Aorta (tissue), 5 donors: ENCODE data around the gene CTXN1. TPM values are rescaled to one million over a fixed set of nuclear protein-coding genes. Genes with fewer than 3 reads are reported as not detected.

Experiments
- ATAC-seq: fragments of 200-7000 bp; cut with Tn5 transposase; one replicate; pipeline ENCODE4 v1.9.1; 2022; ENCODE audit warnings: moderate library complexity; ENCODE audit not compliant: low FRiP score
- DNase-seq, 2 donors: peaks; one replicate each; pipeline ENCODE4 v3.0.0-alpha.2; 2020
- H3K27ac ChIP-seq, 2 donors: one replicate each; pipeline ENCODE4 v1.5.1; 2013; ENCODE audit warnings: low read length in 2 of 2, mild to moderate bottlenecking in 2 of 2, moderate library complexity in 2 of 2, control low read depth in 1 of 2, inconsistent platforms in 1 of 2, low read depth in 1 of 2
- H3K27me3 ChIP-seq, 2 donors: one replicate each; pipeline ENCODE4 v1.6.1; 2013; ENCODE audit warnings: control low read depth in 1 of 2, low read length in 1 of 2, mild to moderate bottlenecking in 1 of 2, moderate library complexity in 1 of 2; ENCODE audit not compliant: insufficient read depth in 2 of 2, control insufficient read depth in 1 of 2
- H3K36me3 ChIP-seq, 2 donors: one replicate each; pipeline ENCODE4 v1.6.1; 2013; ENCODE audit warnings: control low read depth in 1 of 2, low read length in 1 of 2, mild to moderate bottlenecking in 1 of 2; ENCODE audit not compliant: insufficient read depth in 2 of 2, control insufficient read depth in 1 of 2
- H3K4me1 ChIP-seq, 2 donors: one replicate each; pipeline ENCODE4 v1.6.1; 2013; ENCODE audit warnings: low read length in 2 of 2, control low read depth in 1 of 2, mild to moderate bottlenecking in 1 of 2, moderate library complexity in 1 of 2; ENCODE audit not compliant: insufficient read depth in 2 of 2, control insufficient read depth in 1 of 2
- H3K4me3 ChIP-seq, 2 donors: one replicate each; pipeline ENCODE4 v1.5.1; 2013; ENCODE audit warnings: low read length in 2 of 2, control low read depth in 1 of 2, mild to moderate bottlenecking in 1 of 2
- H3K9me3 ChIP-seq: one replicate; pipeline ENCODE4 v1.6.1; 2013; ENCODE audit warnings: mild to moderate bottlenecking, low read length; ENCODE audit not compliant: control insufficient read depth
- WGBS, 2 donors: extraction: QIAGEN DNeasy Blood & Tissue Kit; methylation state at CpG; one replicate each; pipeline ENCODE4 v1.1.7; 2013; 5-methylcytosine and 5-hydroxymethylcytosine counted together
- intact Hi-C, 2 donors: fragments of 100-400 bp; cut with DNase I; formaldehyde crosslinking; loops; one replicate each; pipeline versions ENCODE4 v1.14.2 to v1.15.0; 2022
- polyA plus RNA-seq, 2 donors: library from polyadenylated mRNA; stranded (reverse); fragments of 200-250 nt; gene quantifications; one replicate each; pipeline ENCODE4 v1.2.3, GENCODE V29; 2013
- total RNA-seq, 2 donors: library from RNA; stranded (reverse); fragmentation: NEBNext Ultra II Directional; extraction: Animal tissue kit (Norgen Biotek cat#: 25700); gene quantifications; one replicate each; pipeline ENCODE4 v1.2.1, GENCODE V29; 2021
- donor health status: healthy with polysubstance abuse.
- donor health status: Bipolar disorder and iron deficiency.
- donor health status: DM: no; HTN: no; CAD: no.
- donor health status: DM: no; HTN: no; CAD: no.
- donor health status: DM: yes; HTN: yes; CAD: no.

The CTXN1 gene
- total and polyA plus RNA-seq, 4 donors, result 0.51 to 2.5 (median 1.9) TPM; not detected in 1

DNA sequence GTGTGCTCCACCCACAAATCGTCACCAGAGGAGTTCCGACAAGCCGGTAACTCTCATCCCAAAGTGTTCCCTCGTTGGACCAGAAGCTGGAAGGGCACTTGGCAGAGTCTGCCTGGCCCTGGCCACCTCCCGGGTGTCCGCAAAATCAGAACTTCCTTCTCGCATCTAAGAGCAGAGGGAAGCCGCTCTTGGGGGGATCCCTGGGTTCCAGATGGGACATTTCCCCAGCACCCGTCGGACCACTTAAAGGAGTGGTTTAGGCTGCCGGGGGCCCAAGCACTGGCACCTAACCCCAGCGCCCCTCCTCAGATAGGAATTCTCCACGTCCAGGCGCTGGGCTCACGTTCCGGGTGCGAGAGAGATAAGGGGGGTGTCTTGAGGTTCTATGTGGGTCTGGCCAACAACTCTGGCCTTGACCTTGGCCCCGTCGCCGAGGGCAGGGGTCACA is 23.1 kb downstream of the CTXN1 start:
- intact Hi-C loops, result loop anchor here in 1 of 2 donors (1.0 kb wide), 2 partner anchors 17 to 73 kb away; partner anchors contain the start of genes EVI5L and SNAPC2
- Histone ChIP-seq H3K27ac (peak overlapping the region in 1 of 2 donors; percentile 23), H3K4me3 (no peak overlapping the region), H3K4me1 (no peaks in the 10 kb centered on the region), H3K9me3 (no peaks in the 10 kb centered on the region), H3K27me3 (no peaks in the 10 kb centered on the region), H3K36me3 (no peaks in the 10 kb centered on the region)
- DNase-seq (no peak), ATAC-seq (no peak)
- WGBS, 2 donors, result 13 to 20% methylated on average over 18 to 20 of the region's 20 CpGs

DNA sequence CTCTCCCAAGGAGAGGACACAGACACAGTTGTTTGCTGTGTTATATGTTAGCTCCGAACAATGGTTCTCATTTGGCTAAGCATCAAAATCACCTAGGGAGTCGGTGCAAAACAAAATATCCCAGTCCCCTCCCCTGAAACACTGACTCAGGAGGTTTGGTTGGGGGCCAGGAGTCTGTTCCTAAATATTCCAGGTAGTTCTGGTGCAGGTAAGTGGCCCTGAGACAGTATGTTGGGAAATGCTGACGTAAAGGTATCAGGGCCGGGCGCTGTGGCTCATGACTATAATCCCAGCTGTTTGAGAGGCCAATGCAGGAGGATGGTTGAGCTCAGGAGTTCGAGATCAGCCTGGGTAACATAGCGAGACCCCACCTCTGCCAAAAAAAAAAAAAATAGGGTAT is 24.6 kb downstream of the CTXN1 start:
- ATAC-seq (no peak), DNase-seq (no peak)
- 91 to 92% methylated on average over 7 of the region's 7 CpGs for WGBS, 2 donors
- Histone ChIP-seq H3K36me3 (no peaks in the 10 kb centered on the region), H3K9me3 (no peaks in the 10 kb centered on the region), H3K4me1 (no peaks in the 10 kb centered on the region), H3K27me3 (no peaks in the 10 kb centered on the region), H3K27ac (no peak overlapping the region), H3K4me3 (no peak overlapping the region)
- intact Hi-C loops, result no loop called here

GRCh38 chr19:7900931-7901330 is 25.0 kb downstream of the CTXN1 start:
- H3K36me3 ChIP-seq, result no peaks in the 10 kb centered on the region
- no peaks in the 10 kb centered on the region for H3K4me1 ChIP-seq
- ATAC-seq (no peak), DNase-seq (no peak)
- no peak overlapping the region for H3K4me3 ChIP-seq
- no peak overlapping the region for H3K27ac ChIP-seq
- intact Hi-C loops, result no loop called here
- no peaks in the 10 kb centered on the region for H3K9me3 ChIP-seq
- 82 to 83% methylated on average over 3 of the region's 3 CpGs for WGBS, 2 donors
- H3K27me3 ChIP-seq, result no peaks in the 10 kb centered on the region

GRCh38 chr19:7900401-7900870 is 25.5 kb downstream of the CTXN1 start:
- no peaks in the 10 kb centered on the region for H3K4me1 ChIP-seq
- H3K27ac ChIP-seq, result no peak overlapping the region
- H3K36me3 ChIP-seq, result no peaks in the 10 kb centered on the region
- DNase-seq (no peak), ATAC-seq (no peak)
- WGBS, 2 donors, result 83% methylated on average over 21 of the region's 21 CpGs
- no peaks in the 10 kb centered on the region for H3K9me3 ChIP-seq
- no peak overlapping the region for H3K4me3 ChIP-seq
- H3K27me3 ChIP-seq, result no peaks in the 10 kb centered on the region
- intact Hi-C loops, result no loop called here

DNA sequence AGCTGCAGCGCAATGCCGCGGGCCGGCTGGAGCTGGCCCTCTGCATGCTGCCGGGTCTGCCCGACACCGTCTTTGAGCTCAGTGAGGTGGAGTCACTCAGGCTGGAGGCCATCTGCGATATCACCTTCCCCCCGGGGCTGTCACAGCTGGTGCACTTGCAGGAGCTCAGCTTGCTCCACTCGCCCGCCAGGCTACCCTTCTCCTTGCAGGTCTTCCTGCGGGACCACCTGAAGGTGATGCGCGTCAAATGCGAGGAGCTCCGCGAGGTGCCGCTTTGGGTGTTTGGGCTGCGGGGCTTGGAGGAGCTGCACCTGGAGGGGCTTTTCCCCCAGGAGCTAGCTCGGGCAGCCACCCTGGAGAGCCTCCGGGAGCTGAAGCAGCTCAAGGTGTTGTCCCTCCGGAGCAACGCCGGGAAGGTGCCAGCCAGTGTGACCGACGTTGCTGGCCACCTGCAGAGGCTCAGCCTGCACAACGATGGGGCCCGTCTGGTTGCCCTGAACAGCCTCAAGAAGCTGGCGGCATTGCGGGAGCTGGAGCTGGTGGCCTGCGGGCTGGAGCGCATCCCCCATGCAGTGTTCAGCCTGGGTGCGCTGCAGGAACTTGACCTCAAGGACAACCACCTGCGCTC is 26.1 kb downstream of the CTXN1 start:
- Histone ChIP-seq H3K4me1 (no peaks in the 10 kb centered on the region), H3K4me3 (no peak overlapping the region), H3K27me3 (no peaks in the 10 kb centered on the region), H3K27ac (no peak overlapping the region), H3K36me3 (no peaks in the 10 kb centered on the region), H3K9me3 (no peaks in the 10 kb centered on the region)
- WGBS, 2 donors, result 93 to 94% methylated on average over 34 of the region's 34 CpGs
- ATAC-seq (no peak), DNase-seq (no peak)
- intact Hi-C loops, result no loop called here

GRCh38 chr19:7898967-7899366 is 27.0 kb downstream of the CTXN1 start:
- intact Hi-C loops, result no loop called here

GRCh38 chr19:7897292-7897691 is 28.6 kb downstream of the CTXN1 start:
- intact Hi-C loops, result no loop called here
- Histone ChIP-seq H3K4me3 (no peak overlapping the region), H3K27ac (no peak overlapping the region), H3K9me3 (no peaks in the 10 kb centered on the region), H3K36me3 (no peaks in the 10 kb centered on the region), H3K4me1 (no peaks in the 10 kb centered on the region), H3K27me3 (no peaks in the 10 kb centered on the region)
- DNase-seq (no peak), ATAC-seq (no peak)
- 87 to 91% methylated on average over 11 of the region's 11 CpGs for WGBS, 2 donors

More at GRCh38 chr19:7898967-7899366, 27.0 kb downstream of the CTXN1 start:
- Histone ChIP-seq H3K4me3 (no peak overlapping the region), H3K9me3 (no peaks in the 10 kb centered on the region), H3K27ac (no peak overlapping the region), H3K4me1 (no peaks in the 10 kb centered on the region), H3K27me3 (no peaks in the 10 kb centered on the region), H3K36me3 (no peaks in the 10 kb centered on the region)
- ATAC-seq, result no peak
- 94 to 96% methylated on average over 16 of the region's 16 CpGs for WGBS, 2 donors
- no peak for DNase-seq

GRCh38 chr19:7895565-7895964 is 30.4 kb downstream of the CTXN1 start:
- ATAC-seq (no peak), DNase-seq (no peak)
- no peaks in the 10 kb centered on the region for H3K9me3 ChIP-seq
- intact Hi-C loops, result no loop called here
- H3K4me3 ChIP-seq, result no peak overlapping the region
- H3K4me1 ChIP-seq, result no peaks in the 10 kb centered on the region
- H3K27ac ChIP-seq, result no peak overlapping the region
- 90 to 96% methylated on average over 11 to 13 of the region's 13 CpGs for WGBS, 2 donors
- H3K36me3 ChIP-seq, result no peaks in the 10 kb centered on the region
- no peaks in the 10 kb centered on the region for H3K27me3 ChIP-seq

DNA sequence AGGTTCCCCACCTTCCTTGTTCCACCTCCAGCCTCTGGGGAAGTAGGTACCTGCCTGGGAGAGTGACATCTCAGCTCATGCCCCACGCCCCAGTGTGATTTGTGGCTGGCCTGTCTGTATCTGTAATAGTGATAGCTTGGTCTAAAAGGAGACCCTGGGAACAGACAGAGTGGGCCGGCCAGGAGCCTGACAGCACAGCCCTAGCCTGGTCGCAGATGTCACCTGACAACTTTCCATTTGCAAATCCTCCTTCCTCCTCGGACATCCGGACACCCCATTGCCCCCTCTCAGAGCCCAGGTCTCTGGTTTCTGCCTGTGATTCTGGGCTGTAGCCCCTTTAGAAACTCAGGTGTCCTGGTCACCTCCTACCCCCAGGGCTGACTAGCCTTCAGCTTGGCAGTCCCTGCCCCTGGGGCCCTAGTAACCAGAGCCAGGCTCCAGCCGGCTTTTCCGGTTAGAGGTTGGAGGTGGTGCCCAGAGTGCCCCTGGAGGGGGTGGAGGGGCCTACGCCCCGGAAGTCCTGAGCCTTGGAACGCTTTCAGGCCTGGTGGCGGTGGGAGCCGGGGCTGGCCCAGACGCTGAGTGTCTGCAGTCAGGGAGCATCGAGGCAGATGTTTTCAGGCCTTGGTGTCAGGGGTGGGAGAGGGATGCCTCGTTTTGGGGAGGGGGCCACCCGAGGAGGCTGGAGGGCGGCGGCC is 31.2 kb downstream of the CTXN1 start:
- no peak overlapping the region for H3K4me3 ChIP-seq
- WGBS, 2 donors, result 64 to 68% methylated on average over 18 of the region's 18 CpGs
- intact Hi-C loops, result no loop called here

More for the DNA sequence above, 31.2 kb downstream of the CTXN1 start:
- no peaks in the 10 kb centered on the region for H3K4me1 ChIP-seq
- no peaks in the 10 kb centered on the region for H3K36me3 ChIP-seq
- H3K27me3 ChIP-seq, result no peaks in the 10 kb centered on the region
- no peak for ATAC-seq
- H3K27ac ChIP-seq, result no peak overlapping the region
- no peak for DNase-seq
- no peaks in the 10 kb centered on the region for H3K9me3 ChIP-seq
